Measurements from ENCODE around the gene ZBTB12. TPM values are rescaled to one million over a fixed set of nuclear protein-coding genes. Genes with fewer than 3 reads are reported as not detected.

The ZBTB12 gene
- total and polyA plus RNA-seq, 2 of the 13 experiments (the other 11 are each of a cell fraction or from before 2014, with no cell fraction given), result 4.8 to 6.0 TPM

DNA sequence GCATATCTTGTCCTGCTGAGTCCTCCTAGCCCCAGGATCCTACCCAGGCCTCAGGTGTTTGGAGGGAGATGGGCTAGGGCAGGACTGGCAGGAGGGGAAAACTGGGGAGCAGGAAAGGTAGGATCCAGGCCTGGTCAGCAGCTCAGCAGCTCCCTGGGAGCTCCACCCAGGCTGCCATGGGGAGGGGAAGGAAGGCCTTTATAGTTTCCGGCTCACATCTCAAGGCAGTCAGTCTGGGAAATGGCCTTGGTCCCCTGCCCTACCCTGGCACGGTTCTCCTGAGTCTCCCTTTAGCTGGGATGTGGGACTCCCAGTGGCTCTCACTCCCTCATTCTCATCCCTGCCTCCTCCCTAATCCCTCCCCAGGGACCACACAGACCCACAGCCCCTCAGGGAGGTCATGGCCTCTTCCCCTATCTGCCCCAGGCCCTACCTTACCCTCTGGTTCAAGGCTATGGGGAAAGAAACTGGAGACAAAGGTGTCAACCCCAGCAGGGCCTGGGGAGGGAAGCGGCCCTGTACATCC lies 24.7 kb downstream of the ZBTB12 start (continued):
- TF ChIP-seq, protein P1, sequence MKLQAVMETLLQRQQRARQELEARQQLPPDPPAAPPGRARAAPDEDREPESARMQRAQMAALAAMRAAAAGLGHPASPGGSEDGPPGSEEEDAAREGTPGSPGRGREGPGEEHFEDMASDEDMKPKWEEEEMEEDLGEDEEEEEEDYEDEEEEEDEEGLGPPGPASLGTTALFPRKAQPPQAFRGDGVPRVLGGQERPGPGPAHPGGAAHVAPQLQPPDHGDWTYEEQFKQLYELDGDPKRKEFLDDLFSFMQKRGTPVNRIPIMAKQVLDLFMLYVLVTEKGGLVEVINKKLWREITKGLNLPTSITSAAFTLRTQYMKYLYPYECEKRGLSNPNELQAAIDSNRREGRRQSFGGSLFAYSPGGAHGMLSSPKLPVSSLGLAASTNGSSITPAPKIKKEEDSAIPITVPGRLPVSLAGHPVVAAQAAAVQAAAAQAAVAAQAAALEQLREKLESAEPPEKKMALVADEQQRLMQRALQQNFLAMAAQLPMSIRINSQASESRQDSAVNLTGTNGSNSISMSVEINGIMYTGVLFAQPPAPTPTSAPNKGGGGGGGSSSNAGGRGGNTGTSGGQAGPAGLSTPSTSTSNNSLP (IDR thresholded peaks at IDR 0.05; ENCODE audit: low read depth, low read length), result no peak
- TF ChIP-seq, protein P2, sequence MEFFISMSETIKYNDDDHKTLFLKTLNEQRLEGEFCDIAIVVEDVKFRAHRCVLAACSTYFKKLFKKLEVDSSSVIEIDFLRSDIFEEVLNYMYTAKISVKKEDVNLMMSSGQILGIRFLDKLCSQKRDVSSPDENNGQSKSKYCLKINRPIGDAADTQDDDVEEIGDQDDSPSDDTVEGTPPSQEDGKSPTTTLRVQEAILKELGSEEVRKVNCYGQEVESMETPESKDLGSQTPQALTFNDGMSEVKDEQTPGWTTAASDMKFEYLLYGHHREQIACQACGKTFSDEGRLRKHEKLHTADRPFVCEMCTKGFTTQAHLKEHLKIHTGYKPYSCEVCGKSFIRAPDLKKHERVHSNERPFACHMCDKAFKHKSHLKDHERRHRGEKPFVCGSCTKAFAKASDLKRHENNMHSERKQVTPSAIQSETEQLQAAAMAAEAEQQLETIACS (CRISPR knock-in tag; IDR thresholded peaks at IDR 0.05), result peak; percentile 17; the same call in 1 of the 2 replicates
- no peak for TF ChIP-seq ZNF614 (CRISPR knock-in tag; IDR thresholded peaks at IDR 0.05; ENCODE audit: borderline replicate concordance)
- TF ChIP-seq CC2D1A (CRISPR knock-in tag; IDR thresholded peaks at IDR 0.05), result no peak
- no peak for TF ChIP-seq SOX13 (IDR thresholded peaks at IDR 0.05)
- TF ChIP-seq SOX13 (CRISPR knock-in tag; conservative IDR thresholded peaks at IDR 0.05 in 1 of 2, IDR thresholded peaks at IDR 0.05 in 1 of 2), result no peak
- TF ChIP-seq RELA (CRISPR knock-in tag; IDR thresholded peaks at IDR 0.05), result no peak
- no peak for TF ChIP-seq SIX4 (CRISPR knock-in tag; IDR thresholded peaks at IDR 0.05)
- no peak for TF ChIP-seq ZNF552 (CRISPR knock-in tag; IDR thresholded peaks at IDR 0.05; ENCODE audit: borderline replicate concordance)
- TF ChIP-seq ZNF572 (CRISPR knock-in tag; IDR thresholded peaks at IDR 0.05), result no peak
- no peak; the same call in 1 of the 2 replicates for TF ChIP-seq RXRA (CRISPR knock-in tag; IDR thresholded peaks at IDR 0.05)
- TF ChIP-seq, protein P3, sequence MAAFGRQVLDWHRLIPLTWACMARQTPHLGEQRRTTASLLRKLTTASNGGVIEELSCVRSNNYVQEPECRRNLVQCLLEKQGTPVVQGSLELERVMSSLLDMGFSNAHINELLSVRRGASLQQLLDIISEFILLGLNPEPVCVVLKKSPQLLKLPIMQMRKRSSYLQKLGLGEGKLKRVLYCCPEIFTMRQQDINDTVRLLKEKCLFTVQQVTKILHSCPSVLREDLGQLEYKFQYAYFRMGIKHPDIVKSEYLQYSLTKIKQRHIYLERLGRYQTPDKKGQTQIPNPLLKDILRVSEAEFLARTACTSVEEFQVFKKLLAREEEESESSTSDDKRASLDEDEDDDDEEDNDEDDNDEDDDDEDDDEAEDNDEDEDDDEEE (CRISPR knock-in tag; IDR thresholded peaks at IDR 0.05), result 0 out of 2 replicates have a peak, but pooled peaks have one; percentile 46
- TF ChIP-seq, protein P4, sequence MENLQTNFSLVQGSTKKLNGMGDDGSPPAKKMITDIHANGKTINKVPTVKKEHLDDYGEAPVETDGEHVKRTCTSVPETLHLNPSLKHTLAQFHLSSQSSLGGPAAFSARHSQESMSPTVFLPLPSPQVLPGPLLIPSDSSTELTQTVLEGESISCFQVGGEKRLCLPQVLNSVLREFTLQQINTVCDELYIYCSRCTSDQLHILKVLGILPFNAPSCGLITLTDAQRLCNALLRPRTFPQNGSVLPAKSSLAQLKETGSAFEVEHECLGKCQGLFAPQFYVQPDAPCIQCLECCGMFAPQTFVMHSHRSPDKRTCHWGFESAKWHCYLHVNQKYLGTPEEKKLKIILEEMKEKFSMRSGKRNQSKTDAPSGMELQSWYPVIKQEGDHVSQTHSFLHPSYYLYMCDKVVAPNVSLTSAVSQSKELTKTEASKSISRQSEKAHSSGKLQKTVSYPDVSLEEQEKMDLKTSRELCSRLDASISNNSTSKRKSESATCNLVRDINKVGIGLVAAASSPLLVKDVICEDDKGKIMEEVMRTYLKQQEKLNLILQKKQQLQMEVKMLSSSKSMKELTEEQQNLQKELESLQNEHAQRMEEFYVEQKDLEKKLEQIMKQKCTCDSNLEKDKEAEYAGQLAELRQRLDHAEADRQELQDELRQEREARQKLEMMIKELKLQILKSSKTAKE (CRISPR knock-in tag; IDR thresholded peaks at IDR 0.05; ENCODE audit: borderline replicate concordance), result no peak
- TF ChIP-seq ZNF350 (CRISPR knock-in tag; IDR thresholded peaks at IDR 0.05; ENCODE audit: borderline replicate concordance, low read depth), result 0 out of 2 replicates have a peak, but pooled peaks have one; percentile 38
- TF ChIP-seq, protein P5, sequence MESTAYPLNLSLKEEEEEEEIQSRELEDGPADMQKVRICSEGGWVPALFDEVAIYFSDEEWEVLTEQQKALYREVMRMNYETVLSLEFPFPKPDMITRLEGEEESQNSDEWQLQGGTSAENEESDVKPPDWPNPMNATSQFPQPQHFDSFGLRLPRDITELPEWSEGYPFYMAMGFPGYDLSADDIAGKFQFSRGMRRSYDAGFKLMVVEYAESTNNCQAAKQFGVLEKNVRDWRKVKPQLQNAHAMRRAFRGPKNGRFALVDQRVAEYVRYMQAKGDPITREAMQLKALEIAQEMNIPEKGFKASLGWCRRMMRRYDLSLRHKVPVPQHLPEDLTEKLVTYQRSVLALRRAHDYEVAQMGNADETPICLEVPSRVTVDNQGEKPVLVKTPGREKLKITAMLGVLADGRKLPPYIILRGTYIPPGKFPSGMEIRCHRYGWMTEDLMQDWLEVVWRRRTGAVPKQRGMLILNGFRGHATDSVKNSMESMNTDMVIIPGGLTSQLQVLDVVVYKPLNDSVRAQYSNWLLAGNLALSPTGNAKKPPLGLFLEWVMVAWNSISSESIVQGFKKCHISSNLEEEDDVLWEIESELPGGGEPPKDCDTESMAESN (CRISPR knock-in tag; conservative IDR thresholded peaks at IDR 0.05), result no peak
- TF ChIP-seq, protein P6, sequence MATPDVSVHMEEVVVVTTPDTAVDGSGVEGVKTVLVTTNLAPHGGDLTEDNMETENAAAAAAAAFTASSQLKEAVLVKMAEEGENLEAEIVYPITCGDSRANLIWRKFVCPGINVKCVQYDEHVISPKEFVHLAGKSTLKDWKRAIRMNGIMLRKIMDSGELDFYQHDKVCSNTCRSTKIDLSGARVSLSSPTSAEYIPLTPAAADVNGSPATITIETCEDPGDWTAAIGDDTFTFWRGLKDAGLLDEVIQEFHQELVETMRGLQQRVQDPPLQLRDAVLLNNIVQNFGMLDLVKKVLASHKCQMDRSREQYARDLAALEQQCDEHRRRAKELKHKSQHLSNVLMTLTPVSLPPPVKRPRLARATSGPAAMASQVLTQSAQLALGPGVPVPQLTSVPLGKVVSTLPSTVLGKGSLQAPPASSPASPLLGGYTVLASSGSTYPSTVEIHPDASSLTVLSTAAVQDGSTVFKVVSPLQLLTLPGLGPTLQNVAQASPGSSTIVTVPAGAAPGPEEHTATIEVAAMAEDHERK (CRISPR knock-in tag; IDR thresholded peaks at IDR 0.05; ENCODE audit: low read depth), result no peak
- 0 out of 2 replicates have a peak, but pooled peaks have one; percentile 37 for TF ChIP-seq TARDBP (CRISPR knock-in tag; IDR thresholded peaks at IDR 0.05)
- peak; percentile 56; the same call in 1 of the 2 replicates for TF ChIP-seq ZFY (CRISPR knock-in tag; IDR thresholded peaks at IDR 0.05)
- TF ChIP-seq ZNF556 (CRISPR knock-in tag; IDR thresholded peaks at IDR 0.05; ENCODE audit: borderline replicate concordance), result no peak
- TF ChIP-seq HNRNPLL (IDR thresholded peaks at IDR 0.05; ENCODE audit: low read depth, low read length, poor library complexity, severe bottlenecking), result no peak

All from HepG2 (cell line).